HG03520 (cell line): ENCODE data around the gene SLC17A9.

Experiments
- ATAC-seq: cut with Tn5 transposase; IDR thresholded peaks from one replicate; pipeline ENCODE4 v1.9.1; 2021; ENCODE audit warnings: mild to moderate bottlenecking, moderate library complexity; ENCODE audit not compliant: unreplicated experiment

SLC17A9 gene

DNA sequence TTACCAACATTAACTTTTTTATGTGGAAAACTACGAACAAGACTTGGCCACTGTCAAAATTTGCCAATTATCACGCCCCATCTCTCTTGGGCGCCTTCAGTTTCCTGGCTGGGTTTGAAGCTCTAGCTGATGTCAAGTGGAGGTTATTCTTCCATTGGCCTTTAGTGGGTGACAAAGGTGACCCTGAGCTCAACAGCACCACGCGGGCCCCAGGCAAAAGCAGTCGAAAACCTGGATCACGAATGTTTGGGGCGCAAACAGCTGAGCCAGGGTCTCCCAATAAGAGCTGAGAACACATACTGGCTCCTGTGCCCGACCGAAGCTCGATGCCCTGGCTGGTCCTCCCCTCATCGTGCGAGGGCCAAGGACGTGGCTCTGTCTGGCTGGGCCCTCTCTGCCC is 26.8 kb downstream of the SLC17A9 start:
- ATAC-seq = no peak

DNA sequence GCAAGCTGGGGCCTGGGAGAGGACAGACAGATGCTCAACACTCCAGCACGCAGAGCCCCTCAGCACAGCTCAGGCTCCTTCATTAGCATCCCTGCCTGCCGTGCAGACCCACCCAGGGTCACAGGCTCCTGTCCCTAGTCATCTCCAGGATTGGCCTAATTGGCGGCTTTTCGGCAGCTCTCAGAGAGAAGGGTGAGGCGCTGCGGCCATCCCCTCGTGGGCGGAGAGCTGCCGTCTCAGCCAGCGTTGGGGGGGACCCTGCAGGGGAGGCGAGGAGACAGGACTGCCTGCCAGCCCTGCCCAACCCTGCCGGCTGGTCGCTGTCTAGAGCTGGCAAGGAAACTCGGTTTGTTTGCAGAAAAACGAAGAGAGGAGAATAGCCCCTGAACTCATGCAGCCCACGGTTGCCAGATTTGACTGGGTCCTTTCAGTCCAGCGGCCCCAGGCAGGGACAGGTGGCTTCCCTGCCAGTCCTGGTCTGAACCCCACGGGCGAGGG is 27.4 kb downstream of the SLC17A9 start:
- ATAC-seq = no peak

DNA sequence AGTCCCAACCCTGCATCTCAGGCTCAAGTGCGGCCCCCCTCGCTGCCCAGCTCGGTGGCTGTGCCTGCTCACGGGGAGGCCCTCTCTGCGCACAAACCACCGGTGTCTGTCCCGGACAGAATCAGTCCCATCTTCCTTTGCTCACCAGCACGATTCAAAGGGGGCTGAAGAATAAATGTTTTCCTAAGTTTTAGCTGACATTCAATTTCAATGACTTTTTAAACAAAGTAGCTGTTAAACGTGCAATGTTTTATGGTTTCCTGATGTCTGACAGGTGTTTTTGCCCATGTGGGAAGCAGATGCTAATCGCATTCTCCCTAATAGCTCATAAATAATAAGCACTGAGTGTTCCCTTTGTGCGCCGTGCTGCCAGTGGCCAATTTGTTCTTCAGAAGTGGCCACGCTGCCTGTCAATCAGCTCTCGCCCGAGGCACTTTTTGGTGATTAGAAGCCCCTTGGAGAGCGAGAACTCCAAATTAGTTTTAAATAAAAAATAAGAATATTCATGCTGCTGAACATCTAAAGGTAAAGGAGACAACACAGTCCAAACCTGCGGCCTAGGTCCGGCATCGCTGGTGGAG is 28.0 kb downstream of the SLC17A9 start:
- ATAC-seq = no peak

DNA sequence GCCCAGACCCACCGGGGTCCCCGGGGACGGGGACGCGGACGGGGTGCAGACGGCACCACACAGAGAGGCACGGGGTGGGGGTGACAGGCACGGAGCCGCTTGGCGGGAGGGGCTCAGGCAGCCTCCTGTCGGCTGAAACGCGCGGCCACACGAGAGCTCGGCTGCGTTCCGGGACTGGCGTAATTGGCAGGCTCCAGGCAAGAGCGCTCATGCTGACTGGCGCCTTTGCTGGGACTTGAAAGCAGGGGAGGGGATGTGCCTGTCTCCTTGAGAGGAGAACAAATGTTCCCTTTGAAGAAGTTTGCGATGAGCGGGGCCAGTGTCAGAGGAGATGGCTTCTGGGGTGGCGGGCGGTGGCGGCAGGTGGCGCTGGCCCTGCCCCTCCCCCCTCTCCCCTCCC is 28.5 kb downstream of the SLC17A9 start:
- no peak for ATAC-seq

DNA sequence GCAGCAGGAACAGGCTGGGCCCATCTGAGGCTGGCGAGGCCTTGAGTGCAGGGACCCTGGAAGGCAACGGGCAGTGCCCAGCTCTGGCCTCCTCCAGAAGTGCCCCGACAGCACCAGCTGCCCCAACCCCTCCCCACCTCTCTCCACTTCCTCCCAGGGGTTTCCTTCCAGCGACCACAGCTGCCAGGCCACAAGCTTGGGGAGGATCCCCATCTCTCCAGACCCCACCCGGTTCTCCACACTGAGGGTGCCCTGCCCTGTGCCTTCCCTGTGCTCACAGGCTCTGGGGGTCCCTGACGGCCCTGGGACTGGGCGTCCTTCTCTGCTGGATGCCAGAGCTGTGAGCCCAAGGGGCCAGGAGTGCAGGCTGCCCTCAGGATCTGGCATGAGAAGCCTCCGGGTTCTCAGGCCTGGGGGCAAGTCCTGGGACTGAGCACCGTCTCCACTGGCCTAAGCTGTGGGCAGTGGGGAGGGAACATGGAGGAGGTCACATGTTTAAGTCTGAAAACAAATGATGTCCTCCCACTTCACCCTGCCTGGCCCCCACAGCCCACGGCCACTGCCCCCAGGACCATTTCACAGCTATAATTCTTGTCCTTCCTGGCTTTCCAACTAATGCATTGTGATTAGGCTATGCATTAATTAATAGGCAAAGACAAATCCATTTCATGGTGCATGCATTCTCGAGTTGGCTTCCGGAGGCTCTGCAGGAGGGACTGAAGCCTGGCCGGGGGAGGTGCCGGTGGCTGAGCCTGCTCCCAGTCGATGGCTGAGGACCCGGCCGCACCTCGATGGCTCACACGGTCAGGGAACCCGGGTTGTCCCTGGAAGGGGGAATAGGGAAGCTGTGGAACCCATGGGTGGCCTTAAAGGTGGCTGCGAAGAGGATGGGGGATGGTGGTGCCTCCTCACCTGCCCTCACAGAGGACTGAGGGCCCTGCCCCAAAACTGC is 29.9 kb downstream of the SLC17A9 start:
- no peak for ATAC-seq

DNA sequence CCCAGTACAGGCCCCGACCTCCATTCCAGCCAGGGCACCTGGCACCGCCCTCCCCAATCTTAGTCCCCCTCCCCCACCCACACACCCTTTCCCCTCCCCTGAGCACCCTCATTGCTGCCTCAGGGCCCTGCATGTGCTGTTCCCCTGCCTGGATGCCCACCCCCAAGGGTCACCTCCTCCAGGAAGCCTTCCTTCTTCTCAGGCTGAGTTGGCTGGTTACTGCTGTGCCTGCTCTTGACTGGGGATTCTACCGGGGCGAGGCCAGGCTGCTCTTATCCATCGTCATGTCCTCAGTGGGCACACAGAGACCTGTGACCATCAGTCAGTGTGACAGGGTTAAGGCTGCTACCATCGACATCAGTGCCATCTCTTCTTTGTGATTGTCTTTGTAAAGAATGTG is 30.7 kb downstream of the SLC17A9 start:
- no peak for ATAC-seq

DNA sequence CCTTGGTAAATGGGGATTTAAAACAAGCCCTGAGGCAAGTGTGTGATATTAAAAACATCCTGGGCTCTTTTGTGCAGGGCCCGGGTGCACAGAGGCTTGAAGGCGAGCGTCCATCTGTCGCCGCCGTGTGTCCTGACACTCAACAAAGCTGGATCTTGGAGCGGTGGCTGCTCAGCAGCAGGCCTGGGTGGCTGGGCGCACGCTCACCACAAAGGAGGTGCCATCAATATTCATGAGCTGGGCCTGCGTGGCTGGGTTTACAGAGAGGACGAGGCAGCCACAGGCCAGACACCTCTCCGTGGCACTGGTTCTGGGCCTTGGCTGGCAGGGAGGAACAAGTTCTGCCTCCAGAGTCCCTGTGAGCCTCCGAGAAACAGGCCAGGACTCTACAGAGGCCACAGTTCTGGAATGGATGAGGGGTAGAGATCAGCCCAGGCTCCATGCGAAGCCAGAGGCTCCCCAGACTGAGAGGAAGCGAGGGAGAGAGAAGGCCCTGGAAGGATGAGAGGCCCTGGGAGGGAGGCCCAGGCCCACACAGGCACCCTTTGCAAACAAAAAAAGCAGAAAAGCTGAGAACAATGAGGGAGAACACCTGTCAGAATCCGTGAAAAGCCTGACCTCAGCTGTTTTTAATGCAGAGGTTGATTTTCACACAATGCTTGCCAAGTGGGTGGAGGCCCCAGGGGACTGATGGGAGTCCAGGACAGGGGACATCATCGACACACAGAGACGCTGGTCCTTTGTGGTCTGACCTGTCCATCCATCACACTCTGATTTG is 32.3 kb downstream of the SLC17A9 start:
- ATAC-seq = no peak

DNA sequence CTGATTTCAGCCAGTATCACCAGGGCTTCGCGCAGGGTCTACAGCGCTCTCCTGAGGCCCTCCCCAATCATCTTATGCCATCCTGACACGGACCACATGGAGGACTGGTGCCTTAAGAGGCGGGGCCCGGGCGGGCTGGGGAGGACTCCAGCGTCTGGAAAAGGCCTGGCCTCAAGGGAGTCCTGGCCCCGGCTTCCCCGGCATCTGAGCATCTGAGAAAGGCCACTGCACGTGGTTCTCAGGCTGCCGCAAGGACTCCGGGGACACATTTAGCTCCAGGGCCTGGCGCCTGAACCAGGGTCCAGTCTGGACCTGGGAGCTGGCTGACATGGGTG is 32.9 kb downstream of the SLC17A9 start:
- no peak for ATAC-seq

DNA sequence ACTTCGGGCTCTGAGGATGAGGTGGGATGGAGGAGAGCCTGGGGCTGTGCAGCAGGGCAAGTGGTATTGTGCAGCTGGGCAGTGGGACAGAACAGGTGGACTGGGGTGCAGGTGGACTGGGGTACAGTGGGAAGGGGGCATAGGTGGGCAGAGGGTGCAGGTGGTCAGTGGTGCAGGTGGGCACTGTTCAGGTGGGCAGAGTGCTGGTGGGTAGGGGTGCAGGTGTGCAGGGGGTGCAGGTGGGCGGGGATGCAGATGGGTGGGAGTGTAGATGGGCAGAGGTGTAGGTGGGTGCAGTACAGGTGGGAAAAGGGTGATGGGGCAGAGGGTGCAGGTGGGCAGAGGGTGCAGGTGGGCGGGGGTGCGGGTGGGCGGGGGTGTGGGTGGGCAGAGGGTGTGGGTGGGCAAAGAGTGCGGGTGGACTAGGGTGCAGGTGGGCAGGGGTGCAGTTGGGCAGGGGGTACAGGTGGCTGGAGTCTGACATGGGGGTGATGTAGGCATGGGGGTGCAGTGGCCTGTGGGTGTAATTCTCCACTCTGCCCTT is 33.8 kb downstream of the SLC17A9 start:
- no peak for ATAC-seq

DNA sequence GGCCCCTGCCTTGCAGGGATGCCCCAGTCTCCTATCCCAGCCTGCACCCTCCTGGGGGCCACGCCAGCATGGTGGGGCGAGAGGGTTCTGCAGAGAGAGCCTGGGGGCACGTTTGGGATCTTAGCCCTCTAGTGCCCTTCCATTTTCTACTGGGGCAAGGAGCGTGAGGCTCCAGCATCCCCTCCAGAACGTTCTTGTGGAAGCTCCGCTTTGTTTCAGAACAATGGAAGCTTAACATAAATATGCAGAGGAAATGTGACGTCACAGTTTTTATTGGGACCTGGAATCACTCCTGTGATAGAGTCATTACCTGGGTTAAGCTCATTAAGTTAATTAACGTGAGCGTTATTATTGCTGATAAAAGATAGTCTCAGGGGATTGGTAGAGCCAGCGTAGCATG is 34.6 kb downstream of the SLC17A9 start:
- no peak for ATAC-seq

DNA sequence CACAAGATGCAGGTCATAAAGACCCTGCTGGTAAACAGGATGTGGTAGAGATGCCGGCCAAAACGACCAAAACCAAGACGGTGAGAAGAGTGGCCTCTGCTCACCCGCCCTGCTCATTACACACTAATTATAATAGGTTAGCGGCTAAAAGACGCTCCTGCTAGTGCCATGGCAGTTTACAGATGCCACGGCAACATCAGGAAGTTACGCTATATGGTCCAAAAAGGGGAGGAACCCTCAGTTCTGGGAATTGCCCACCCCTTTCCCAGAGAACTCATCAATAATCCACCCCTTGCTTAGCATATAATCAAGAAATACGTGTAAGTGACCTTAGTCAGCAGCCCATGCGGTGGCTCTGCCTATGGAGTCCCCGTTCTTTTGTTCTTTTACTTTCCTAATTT is 36.7 kb downstream of the SLC17A9 start:
- no peak for ATAC-seq

DNA sequence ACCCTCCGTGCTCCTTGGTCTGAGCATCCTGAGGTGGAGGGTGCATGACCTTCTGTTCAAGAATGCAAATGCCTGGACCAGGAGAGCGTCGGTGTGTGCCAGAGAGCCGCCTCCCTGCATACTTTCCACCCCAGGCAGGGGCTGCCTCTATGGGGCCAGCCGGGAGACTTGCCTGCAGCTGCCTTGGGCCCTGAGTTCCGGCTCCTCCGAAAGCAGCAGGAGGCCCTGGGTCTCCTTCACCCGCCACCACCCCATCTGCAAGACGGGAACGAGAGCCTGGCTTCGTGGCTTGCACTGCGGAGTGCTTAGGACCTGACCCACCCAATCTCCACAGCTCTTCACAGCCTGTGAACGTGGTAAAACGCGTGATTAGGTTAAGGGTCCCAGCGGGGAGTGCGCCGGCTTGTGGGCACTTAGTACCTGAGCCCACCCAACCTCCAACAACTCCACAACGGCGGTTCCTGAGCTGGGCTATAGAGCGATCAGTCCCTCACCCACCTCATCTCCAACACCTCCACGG is 37.9 kb downstream of the SLC17A9 start:
- no peak for ATAC-seq

DNA sequence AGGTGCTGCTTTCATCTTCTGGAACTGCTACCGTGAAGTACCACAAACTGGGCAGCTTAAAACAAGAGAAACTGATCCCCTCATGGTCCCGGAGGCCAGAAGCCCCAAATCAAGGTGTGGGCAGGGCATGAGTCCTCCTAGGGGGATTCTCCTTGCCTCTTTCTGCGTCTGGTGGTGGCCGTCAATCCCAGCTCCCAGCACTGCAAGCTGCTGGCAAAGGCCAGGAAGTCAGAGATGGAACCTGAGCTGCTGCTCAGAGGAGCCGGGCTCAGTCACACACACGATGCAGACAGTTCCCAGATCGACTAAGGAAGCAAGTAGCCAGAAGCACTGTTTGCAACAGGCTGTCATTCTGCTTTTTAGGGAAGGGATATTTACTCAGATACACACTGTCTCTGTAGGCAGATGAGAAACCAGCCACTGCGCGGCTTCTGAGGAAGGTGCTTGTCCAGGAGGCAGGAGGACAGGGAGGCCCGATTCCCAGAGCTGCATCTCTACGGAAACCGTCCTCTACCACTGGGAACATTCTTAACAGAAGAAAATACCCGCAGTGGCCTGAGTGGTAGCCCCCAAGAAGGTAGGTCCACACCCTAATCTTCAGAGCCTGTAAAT is 38.8 kb downstream of the SLC17A9 start:
- ATAC-seq = no peak

DNA sequence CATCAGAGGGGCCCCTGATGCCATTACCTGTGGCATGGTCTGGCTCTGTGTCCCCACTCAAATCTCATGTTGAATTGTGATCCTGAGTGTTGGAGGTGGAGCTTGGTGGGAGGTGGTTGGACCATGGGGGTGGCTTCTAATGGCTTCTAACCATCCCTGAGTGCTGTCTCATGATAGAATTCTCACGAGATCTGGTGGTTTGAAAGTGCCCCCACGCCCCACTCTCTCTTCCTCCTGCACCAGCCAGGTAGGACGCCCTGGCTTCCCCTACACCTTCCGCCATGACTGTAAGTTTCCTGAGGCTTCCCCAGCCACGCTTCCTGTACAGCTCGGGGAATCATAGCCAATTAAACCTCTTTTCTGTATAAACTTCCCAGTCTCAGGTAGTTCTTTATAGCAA is 39.4 kb downstream of the SLC17A9 start:
- ATAC-seq = no peak

DNA sequence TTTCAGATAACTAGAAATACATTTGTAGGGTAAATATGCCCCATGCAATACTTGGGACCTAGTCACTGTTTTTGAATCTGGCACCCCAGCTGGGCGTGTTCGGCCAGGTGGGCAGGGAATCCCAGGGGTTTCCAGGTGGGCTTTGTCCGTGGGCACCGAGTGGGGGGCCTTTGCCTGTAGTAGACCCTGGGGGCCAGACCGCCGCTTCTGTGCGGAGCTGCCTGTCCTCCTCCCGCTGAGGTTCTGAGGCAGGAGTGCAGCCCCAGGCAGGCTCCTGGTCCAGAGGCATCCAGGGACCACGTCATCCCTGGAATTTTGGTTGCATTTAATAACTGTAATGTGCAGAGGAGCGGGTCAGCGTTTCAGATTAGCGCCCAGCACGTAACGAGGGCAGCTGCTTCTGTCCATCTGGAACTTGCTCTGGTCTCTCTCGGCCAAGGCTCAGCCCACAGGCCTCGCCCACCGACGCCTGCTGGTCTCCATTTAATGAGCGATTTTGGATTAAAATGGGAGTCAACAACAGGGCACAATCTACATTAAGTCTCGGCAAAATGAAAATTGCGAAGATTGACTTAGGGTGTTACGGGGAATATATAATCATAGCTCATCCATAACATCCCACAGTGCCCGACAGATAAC is 41.5 kb downstream of the SLC17A9 start:
- ATAC-seq = no peak

DNA sequence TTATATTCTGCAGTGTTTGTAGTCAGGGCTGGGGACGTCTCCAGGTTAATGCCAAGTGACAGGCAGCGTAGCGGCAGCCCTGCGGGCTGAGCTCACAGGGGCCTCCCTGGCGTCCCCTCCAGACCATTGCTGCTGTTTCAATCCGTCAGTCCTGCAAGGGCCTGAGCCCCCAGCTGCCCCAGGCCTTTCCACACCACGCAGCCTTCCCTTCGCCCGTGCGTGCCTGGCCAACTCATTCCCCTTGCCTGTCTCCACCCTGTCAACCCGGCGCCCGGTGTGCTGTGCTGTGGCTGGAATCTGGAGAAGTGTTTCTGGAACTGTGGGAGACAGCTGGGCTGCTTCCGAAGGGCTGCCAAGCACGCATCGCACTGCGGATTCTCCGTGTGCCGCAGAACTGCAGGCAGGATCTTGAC is 42.4 kb downstream of the SLC17A9 start:
- ATAC-seq = no peak

DNA sequence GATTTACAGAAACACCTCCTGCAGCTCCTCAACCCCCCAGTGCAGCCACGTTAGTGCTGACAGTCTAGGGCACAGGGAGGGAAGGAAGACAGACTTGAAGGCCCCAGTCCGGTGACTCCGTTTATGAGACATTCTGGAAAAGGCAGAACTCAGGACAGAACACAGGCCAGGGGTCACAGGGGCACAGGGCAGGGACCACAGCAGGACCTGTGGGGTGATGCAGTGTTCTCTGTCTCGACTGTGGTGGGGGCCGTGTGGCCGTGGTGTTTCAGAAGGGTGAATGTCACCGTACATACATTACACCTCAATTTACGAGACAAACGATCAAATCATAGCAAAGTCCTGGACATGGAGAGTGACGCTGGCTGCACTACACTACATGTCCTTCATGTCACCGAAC is 43.0 kb downstream of the SLC17A9 start:
- no peak for ATAC-seq

DNA sequence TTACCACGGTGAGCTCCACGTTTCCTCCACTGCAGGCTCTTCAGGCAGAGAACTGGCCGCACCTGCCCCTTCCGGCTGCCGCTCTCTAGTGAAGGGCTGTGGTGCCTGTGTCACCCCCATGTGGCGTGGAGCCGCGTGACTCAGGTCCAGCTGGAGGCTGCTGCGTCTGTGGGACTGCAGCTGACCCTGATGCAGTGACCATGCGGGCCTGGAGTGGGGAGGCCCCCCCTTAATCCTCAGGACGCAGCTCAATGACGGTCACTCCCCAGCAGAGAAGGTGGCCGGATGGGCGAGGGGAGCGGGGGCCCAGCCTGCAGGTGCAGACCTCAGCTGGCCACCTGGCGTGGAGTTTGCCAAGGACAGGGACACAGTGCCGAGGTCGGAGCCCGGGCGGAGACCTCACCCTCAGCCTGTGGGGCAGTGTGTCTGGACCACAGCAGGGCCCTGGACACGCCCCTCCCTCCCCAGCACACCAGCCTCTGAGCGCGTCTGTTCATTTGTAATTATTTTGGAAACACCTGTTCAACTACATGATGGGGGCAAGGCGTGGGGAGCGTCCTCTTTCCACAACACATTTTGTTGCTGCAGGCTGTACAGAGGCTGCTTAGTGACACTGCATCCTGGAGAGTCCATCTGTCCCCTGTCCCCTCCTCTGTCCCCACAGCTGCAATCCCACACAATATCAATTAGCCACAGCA is 43.5 kb downstream of the SLC17A9 start:
- ATAC-seq = no peak

DNA sequence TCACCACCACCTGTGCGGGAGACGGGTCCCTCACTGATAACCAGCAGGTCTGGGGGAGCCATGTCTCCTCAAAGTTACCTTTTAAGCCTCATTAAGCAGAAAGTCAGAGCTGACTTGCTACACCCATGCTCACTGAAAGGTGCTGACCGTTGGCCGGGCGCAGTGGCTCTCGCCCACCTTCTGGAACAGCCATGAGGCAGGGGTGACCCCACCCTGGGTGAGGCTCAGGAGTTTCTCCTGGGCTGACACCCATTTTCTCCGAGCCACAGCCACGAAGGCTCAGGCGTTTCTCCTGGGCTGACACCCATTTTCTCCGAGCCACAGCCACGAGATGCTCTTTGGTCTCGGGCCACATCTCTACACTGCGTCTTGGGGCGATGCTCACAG is 44.1 kb downstream of the SLC17A9 start:
- ATAC-seq = no peak
